H9 (cell line): ENCODE measurements around the gene NOP9. TPM values are rescaled to one million over a fixed set of nuclear protein-coding genes. Genes with fewer than 3 reads are reported as not detected.

Experiments
- DNase-seq: peaks from one replicate; pipeline ENCODE4 v3.0.0-alpha.2; 2017
- H2AFZ ChIP-seq: one replicate; pipeline ENCODE4 v1.6.1; 2013; ENCODE audit warnings: mild to moderate bottlenecking, low read length, control low read depth, moderate library complexity
- H2AK5ac ChIP-seq: 2 replicates; pipeline ENCODE4 v1.6.1; 2013; ENCODE audit warnings: low read length, control low read depth, mixed read lengths; ENCODE audit not compliant: insufficient read length
- H2BK120ac ChIP-seq: one replicate; pipeline ENCODE4 v1.6.1; 2013; ENCODE audit warnings: low read depth, mild to moderate bottlenecking, low read length, control low read depth, inconsistent platforms; ENCODE audit not compliant: poor library complexity, severe bottlenecking
- H2BK12ac ChIP-seq: 2 replicates; pipeline ENCODE4 v1.6.1; 2013; ENCODE audit warnings: low read length, control low read depth, mixed read lengths, low read depth; ENCODE audit not compliant: insufficient read length
- H2BK15ac ChIP-seq: 2 replicates; pipeline ENCODE4 v1.6.1; 2013; ENCODE audit warnings: low read depth, low read length, control low read depth
- H2BK20ac ChIP-seq: one replicate; pipeline ENCODE4 v1.6.1; 2013; ENCODE audit warnings: low read depth, mild to moderate bottlenecking, low read length, control low read depth, inconsistent platforms; ENCODE audit not compliant: poor library complexity, severe bottlenecking
- H2BK5ac ChIP-seq: 2 replicates; pipeline ENCODE4 v1.6.1; 2013; ENCODE audit warnings: low read length, control low read depth, mixed read lengths; ENCODE audit not compliant: insufficient read length
- H3K14ac ChIP-seq: 2 replicates; pipeline ENCODE4 v1.6.1; 2013; ENCODE audit warnings: low read length, control low read depth; ENCODE audit not compliant: insufficient read depth
- H3K18ac ChIP-seq: 2 replicates; pipeline ENCODE4 v1.6.1; 2013; ENCODE audit warnings: low read depth, mild to moderate bottlenecking, mixed read lengths, low read length, control low read depth; ENCODE audit not compliant: insufficient read length
- H3K23ac ChIP-seq: 2 replicates; pipeline ENCODE4 v1.6.1; 2013; ENCODE audit warnings: low read length, control low read depth, mixed read lengths, low read depth; ENCODE audit not compliant: insufficient read length
- H3K23me2 ChIP-seq: 2 replicates; pipeline ENCODE4 v1.6.1; 2013; ENCODE audit warnings: low read depth, mild to moderate bottlenecking, mixed read lengths, low read length, control low read depth; ENCODE audit not compliant: insufficient read length, poor library complexity, severe bottlenecking
- H3K27ac ChIP-seq: 2 replicates; pipeline ENCODE4 v1.5.1; 2013; ENCODE audit warnings: low read length, control low read depth, mixed read lengths, low read depth; ENCODE audit not compliant: insufficient read length
- H3K27me3 ChIP-seq: 2 replicates; pipeline ENCODE4 v1.6.1; 2013; ENCODE audit warnings: low read length, control low read depth, inconsistent platforms; ENCODE audit not compliant: insufficient read depth
- H3K4ac ChIP-seq: 2 replicates; pipeline ENCODE4 v1.6.1; 2013; ENCODE audit warnings: low read depth, mild to moderate bottlenecking, control low read depth, inconsistent platforms, low read length, moderate library complexity
- H3K4me1 ChIP-seq: 2 replicates; pipeline ENCODE4 v1.6.1; 2013; ENCODE audit warnings: low read length, control low read depth, inconsistent platforms; ENCODE audit not compliant: insufficient read depth
- H3K4me2 ChIP-seq: 2 replicates; pipeline ENCODE4 v1.6.1; 2013; ENCODE audit warnings: low read length, control low read depth, mixed read lengths; ENCODE audit not compliant: insufficient read length, insufficient read depth
- H3K56ac ChIP-seq: 2 replicates; pipeline ENCODE4 v1.6.1; 2013; ENCODE audit warnings: low read depth, mild to moderate bottlenecking, mixed read lengths, low read length, control low read depth; ENCODE audit not compliant: insufficient read length
- H3K79me1 ChIP-seq: 2 replicates; pipeline ENCODE4 v1.6.1; 2013; ENCODE audit warnings: low read depth, mild to moderate bottlenecking, moderate library complexity, low read length, control low read depth, inconsistent platforms; ENCODE audit not compliant: insufficient read depth, poor library complexity, severe bottlenecking
- H3K79me2 ChIP-seq: 2 replicates; pipeline ENCODE4 v1.6.1; 2013; ENCODE audit warnings: low read length, control low read depth, inconsistent platforms; ENCODE audit not compliant: insufficient read depth
- H3K9ac ChIP-seq: 2 replicates; pipeline ENCODE4 v1.6.1; 2013; ENCODE audit warnings: low read length, control low read depth, mixed read lengths; ENCODE audit not compliant: insufficient read length; ENCODE audit errors: extremely low read depth
- H3K9me3 ChIP-seq: one replicate; pipeline ENCODE4 v1.6.1; 2013; ENCODE audit warnings: low read depth, low read length, inconsistent platforms; ENCODE audit not compliant: control insufficient read depth
- H3T11ph ChIP-seq: one replicate; pipeline ENCODE4 v1.6.1; 2013; ENCODE audit warnings: mild to moderate bottlenecking, low read length, control low read depth, inconsistent platforms
- H4K20me1 ChIP-seq: one replicate; pipeline ENCODE4 v1.6.1; 2013; ENCODE audit not compliant: control insufficient read depth, insufficient read length, insufficient read depth
- H4K5ac ChIP-seq: 2 replicates; pipeline ENCODE4 v1.6.1; 2013; ENCODE audit warnings: low read depth, mild to moderate bottlenecking, mixed read lengths, low read length, control low read depth; ENCODE audit not compliant: insufficient read length
- H4K8ac ChIP-seq: replicated peaks from 2 replicates; pipeline ENCODE4 v1.6.1; 2013; ENCODE audit warnings: low read length, control low read depth, mixed read lengths, low read depth; ENCODE audit not compliant: insufficient read length
- H4K91ac ChIP-seq: 2 replicates; pipeline ENCODE4 v1.6.1; 2013; ENCODE audit warnings: low read depth, mild to moderate bottlenecking, moderate library complexity, mixed read lengths, low read length, control low read depth; ENCODE audit not compliant: insufficient read length
- H3K27ac Mint-ChIP-seq, 3 experiments: 2 replicates in 2 of 3; 3 replicates in 1 of 3; pipeline ENCODE4 v1.8.0; 2020 to 2021; ENCODE audit warnings: mixed read lengths in 3 of 3, mild to moderate bottlenecking in 1 of 3, moderate library complexity in 1 of 3
- H3K27me3 Mint-ChIP-seq: 2 replicates; pipeline ENCODE4 v1.8.0; 2021; ENCODE audit warnings: low read depth, mild to moderate bottlenecking, moderate library complexity, mixed read lengths
- H3K36me3 Mint-ChIP-seq, 3 experiments: 2 replicates in 2 of 3; 3 replicates in 1 of 3; pipeline ENCODE4 v1.8.0; 2020 to 2021; ENCODE audit warnings: low read depth in 3 of 3, mixed read lengths in 3 of 3; ENCODE audit not compliant: insufficient read depth in 1 of 3
- H3K4me1 Mint-ChIP-seq, 2 experiments: 2 replicates each; pipeline ENCODE4 v1.8.0; 2020; ENCODE audit warnings: mixed read lengths in 2 of 2
- H3K4me3 Mint-ChIP-seq, 2 experiments: 2 replicates in 1 of 2; 3 replicates in 1 of 2; pipeline ENCODE4 v1.8.0; 2020 to 2021; ENCODE audit warnings: mild to moderate bottlenecking in 2 of 2, mixed read lengths in 2 of 2, moderate library complexity in 1 of 2
- H3K9me3 Mint-ChIP-seq, 2 experiments: 2 replicates in 1 of 2; 3 replicates in 1 of 2; pipeline ENCODE4 v1.8.0; 2020; ENCODE audit warnings: mild to moderate bottlenecking in 2 of 2, mixed read lengths in 2 of 2, moderate library complexity in 1 of 2
- CTCF ChIP-seq: fragments of 200-600 bp; sonication (generic); conservative IDR thresholded peaks from 3 replicates; pipeline ENCODE4 v1.8.0; 2021; ENCODE audit warnings: antibody characterized with exemption, mild to moderate bottlenecking
- WGBS: extraction: QIAGEN DNeasy Blood & Tissue Kit; methylation state at CpG from one replicate; pipeline ENCODE4 v1.1.7; 2013; ENCODE audit warnings: missing lambda C conversion rate, low lambda C conversion rate, mixed read lengths; ENCODE audit not compliant: insufficient read length; ENCODE audit errors: extremely low coverage; 5-methylcytosine and 5-hydroxymethylcytosine counted together
- total RNA-seq: library from RNA; stranded (reverse); gene quantifications from 2 replicates; pipeline ENCODE4 v1.2.1, GENCODE V29; 2021

NOP9 gene
- total RNA-seq, 1 experiment from 2014 or later, result 34.7 TPM

GRCh38 chr14:24284501-24285035 lies 15.1 kb upstream of the NOP9 start:
- H3K4ac ChIP-seq, result no peak overlapping the region
- H3T11ph ChIP-seq, result no peak overlapping the region
- no peak overlapping the region for H2BK20ac ChIP-seq
- no peaks in the 10 kb centered on the region for H3K79me1 ChIP-seq
- WGBS, result no CpG with 5 or more reads among the region's 11 CpGs
- peak overlapping the region; percentile 9 for H3K9ac ChIP-seq
- H3K27ac Mint-ChIP-seq, result peak overlapping the region in 1 of 3 experiments; percentile 39; a peak in 1 of 7 replicates
- H3K18ac ChIP-seq, result no peak overlapping the region
- no peak overlapping the region for H2BK5ac ChIP-seq
- no peak overlapping the region for H3K4me3 Mint-ChIP-seq
- no peak overlapping the region for H2AK5ac ChIP-seq
- no peak overlapping the region for H3K27ac ChIP-seq
- no peaks in the 10 kb centered on the region for H3K79me2 ChIP-seq
- no peak overlapping the region; the same call in 1 of the 2 replicates for H3K14ac ChIP-seq
- no peaks in the 10 kb centered on the region for H3K23me2 ChIP-seq
- H3K4me2 ChIP-seq, result no peak overlapping the region
- H3K23ac ChIP-seq, result no peak overlapping the region
- no peaks in the 10 kb centered on the region for H3K9me3 ChIP-seq
- H2AFZ ChIP-seq, result no peak overlapping the region
- no peaks in the 10 kb centered on the region for H3K9me3 Mint-ChIP-seq
- H4K8ac ChIP-seq, result no peak overlapping the region
- H2BK120ac ChIP-seq, result no peak overlapping the region
- H3K56ac ChIP-seq, result no peak overlapping the region
- H4K20me1 ChIP-seq, result no peaks in the 10 kb centered on the region
- no peak overlapping the region for H4K5ac ChIP-seq
- H3K4me1 ChIP-seq, result no peaks in the 10 kb centered on the region
- no peaks in the 10 kb centered on the region for H3K27me3 Mint-ChIP-seq
- DNase-seq, result no peak
- no peaks in the 10 kb centered on the region for H3K36me3 Mint-ChIP-seq
- TF ChIP-seq CTCF, result no peak
- no peak overlapping the region for H4K91ac ChIP-seq
- no peak overlapping the region for H2BK12ac ChIP-seq
- peaks cover 2% of the 10 kb centered on the region in 2 experiments; a peak in 1 of 4 replicates for H3K4me1 Mint-ChIP-seq
- no peaks in the 10 kb centered on the region for H3K27me3 ChIP-seq
- H2BK15ac ChIP-seq, result no peak overlapping the region
